ENCODE measurements around the gene CLTA.
"Not testable (repeated sequence)": the region's sequence is repeated elsewhere in the genome, so short reads cannot be mapped to it uniquely, and the experiment has no call there.

CLTA gene

DNA sequence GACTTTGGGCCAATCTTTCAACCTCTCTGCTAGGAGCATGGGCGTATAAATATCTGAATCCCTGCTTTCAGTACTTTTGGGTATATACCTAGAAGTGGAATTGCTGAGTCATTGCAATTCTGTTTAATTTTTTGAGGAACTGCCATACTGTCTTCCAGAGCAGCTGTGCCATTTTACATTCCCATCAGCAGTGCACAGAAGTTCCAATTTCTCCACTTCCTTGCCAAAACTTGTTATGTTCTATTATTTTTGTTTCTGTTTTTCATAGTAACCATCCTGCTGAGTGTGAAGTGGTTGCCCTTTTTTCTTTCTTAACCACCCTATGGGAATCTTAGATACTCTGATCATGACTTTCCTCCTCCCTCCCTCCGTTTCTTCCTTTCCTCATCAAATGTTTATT, 32.6 kb upstream of the CLTA start:
- DNase-seq (ENCODE audit: low spot score) = no peak

DNA sequence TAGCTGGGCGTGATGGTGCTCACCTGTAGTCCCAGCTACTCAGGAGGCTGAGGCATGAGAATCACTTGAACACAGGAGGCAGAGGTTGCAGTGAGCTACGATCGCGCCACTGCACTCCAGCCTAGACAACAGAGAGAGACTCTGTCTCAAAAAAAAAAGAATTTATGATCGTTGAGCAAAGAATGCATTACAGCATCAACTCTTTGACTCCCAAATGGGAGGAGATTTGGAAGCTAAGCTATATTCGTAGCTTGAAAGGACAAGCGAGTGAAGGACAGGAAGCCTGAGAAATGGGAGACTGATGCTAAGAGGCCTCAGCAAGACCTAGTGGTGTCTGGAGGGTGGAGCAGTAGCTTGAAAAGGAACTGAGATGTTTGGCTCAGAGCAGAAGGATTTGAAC, 31.8 kb upstream of the CLTA start:
- no peak for DNase-seq (ENCODE audit: low spot score)

DNA sequence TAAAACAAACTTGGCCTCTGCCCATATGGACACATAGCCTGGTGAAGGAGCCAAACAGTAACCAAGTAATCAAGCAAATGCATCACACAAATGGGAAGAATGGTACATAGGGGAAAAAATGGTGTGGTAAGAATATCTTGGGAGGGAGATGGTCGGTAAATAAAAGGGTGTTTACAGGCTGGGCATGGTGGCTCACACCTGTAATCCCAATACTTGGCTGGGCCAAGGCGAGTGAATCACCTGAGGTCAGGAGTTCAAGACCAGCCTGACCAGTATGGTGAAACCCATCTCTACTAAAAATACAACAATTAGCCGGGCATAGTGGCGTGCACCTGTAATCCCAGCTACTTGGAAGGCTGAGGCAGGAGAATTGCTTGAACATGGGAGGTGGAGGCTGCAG, 31.2 kb upstream of the CLTA start:
- not testable (repeated sequence) for DNase-seq (ENCODE audit: low spot score)

DNA sequence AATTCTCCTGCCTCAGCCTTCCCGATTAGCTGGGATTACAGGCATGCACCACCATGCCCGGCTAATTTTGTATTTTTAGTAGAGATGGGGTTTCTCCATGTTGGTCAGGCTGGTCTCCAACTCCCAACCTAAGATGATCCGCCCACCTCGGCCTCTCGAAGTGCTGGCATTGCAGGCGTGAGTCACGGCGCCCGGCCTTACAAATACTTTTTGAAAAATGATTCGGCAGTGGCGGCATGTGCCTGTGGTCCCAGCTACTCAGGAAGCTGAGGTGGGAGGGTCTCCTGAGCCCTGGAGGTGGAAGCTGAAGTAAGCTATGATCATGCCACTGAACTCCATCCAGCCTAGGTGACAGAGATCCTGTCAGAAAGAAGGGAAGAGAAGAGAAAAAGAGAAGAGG, 30.6 kb upstream of the CLTA start:
- DNase-seq (ENCODE audit: low spot score) = not testable (repeated sequence)

DNA sequence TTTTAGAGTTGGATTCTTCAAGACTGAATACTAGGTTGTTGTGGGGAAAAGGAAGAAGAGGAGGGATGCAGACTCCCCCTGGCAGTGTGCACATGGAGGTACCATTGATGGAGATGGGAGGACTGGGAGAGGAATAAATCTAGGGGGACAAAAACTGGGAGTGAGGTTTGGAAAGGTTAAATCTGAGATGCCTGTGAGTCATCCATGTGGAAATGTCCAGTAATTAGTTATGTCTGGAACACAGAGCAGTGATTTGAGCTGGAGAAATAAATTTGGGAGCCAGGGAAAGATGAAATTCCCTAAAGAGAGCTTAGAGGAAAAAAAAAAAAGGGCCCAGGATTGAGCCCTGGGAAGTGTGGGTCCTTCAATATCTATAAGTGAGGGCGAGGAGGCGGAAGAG, 29.5 kb upstream of the CLTA start:
- no peak for DNase-seq (ENCODE audit: low spot score)

DNA sequence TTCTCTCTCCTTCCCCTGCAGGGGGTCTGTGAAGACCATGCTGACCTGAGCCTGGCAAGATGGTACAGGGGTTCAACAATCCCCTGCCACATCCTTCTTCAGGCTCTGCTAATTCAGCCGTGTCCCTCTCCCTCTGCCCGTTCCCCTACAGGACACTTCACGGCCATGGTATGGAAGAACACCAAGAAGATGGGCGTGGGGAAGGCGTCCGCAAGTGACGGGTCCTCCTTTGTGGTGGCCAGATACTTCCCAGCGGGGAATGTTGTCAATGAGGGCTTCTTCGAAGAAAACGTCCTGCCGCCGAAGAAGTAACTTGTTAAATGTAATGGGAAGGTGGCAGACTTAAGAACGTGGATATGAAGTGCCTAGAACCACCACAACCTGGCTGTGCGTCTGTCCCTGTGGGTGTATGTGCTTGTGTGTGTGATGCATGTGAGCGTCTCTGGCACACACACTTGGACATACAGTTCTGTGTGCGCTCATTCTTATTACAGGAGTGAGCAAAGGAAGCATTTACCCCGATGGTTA, 28.4 kb upstream of the CLTA start:
- DNase-seq (ENCODE audit: low spot score) = no peak

DNA sequence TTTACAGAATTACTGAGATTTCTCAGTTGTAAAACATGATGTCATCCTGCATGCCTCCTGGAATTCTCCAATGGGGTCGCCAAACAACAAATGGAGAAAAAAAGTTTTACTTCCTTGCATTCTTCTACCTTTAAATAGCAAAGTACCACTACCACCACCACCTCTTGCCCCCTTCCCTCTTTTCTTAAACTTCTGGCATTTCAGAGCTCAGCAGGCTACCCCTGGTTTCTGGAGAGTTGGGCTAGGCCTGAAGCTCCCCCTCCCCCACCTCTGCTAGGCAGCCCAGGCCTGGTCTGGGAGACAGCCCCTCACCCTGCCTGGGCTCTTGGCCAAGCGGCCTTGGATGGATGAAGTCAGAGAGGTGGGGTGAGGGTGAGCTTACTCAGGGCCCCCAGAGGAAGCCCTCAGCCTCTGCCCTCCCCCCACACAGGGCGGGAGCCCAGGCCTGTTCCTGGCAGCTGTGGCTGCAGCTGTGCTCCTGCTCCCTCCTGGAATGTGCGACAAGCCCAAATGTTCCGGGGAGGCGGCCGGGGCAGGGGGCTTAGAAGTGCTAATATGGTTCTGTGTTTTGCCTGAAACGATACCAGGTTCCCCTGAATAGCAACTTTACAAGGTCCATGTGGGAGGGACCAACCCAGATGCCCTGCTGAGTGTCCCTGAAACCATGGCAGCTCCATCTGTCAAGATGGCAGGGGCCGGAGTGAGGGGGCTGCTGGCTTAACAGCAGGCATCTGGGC, 27.5 kb upstream of the CLTA start:
- DNase-seq (ENCODE audit: low spot score) = no peak

DNA sequence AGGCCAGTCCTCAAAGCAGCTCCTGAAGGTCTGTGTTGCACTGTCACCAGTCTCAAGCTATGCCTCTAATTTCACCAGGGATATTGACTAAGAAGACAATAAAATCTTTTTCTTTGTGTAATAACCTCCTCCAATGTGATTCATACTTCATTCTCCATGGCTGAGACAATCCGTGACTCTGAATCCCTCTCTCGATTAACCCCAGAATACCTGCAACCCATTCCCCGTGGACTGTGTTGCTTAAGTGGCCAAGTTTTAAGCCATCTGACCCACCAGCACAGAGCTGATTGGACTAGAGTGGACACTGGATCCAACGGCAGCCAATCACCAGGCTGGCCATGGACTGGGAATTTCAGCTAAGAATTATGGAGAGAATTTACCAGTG, 26.9 kb upstream of the CLTA start:
- no peak for DNase-seq (ENCODE audit: low spot score)

DNA sequence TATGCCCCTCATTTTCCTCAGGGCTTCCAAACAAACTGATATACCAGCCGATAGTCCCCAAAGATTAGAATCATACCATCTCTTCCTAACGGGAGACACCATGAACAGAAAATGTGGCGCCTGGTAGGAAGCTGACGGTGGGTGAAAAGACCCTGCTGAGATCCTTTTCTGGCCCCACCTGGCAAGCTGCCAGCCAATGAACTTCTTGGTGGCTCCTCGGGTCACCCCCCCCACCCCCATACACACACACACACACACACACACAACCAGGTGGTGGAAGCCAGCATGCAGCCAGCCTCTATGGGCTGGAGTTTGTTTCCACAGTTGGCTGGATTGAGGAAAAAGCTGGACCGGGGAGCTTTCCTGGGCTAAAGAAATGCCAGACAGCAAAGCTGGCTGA, 26.3 kb upstream of the CLTA start:
- no peak for DNase-seq (ENCODE audit: low spot score)

DNA sequence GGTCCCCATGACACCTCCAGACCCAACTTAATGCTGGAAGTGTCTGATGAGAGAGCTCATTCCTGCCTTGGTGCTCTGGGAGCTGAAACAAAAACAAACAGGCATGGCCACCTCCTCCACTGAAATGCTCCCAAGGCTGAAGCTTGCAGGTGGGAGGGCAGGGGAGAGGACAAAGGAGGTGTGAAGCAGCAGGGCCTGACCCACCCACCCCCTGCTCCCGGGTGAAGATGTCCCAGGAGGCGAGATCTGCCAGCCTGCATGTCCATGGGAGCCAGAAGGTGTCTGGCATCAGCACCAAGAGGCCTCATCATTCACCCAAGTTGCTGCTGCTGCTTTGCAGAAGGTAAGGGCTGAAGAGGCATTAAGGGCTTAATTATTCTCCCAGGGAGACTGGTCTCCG, 25.7 kb upstream of the CLTA start:
- no peak for DNase-seq (ENCODE audit: low spot score)

DNA sequence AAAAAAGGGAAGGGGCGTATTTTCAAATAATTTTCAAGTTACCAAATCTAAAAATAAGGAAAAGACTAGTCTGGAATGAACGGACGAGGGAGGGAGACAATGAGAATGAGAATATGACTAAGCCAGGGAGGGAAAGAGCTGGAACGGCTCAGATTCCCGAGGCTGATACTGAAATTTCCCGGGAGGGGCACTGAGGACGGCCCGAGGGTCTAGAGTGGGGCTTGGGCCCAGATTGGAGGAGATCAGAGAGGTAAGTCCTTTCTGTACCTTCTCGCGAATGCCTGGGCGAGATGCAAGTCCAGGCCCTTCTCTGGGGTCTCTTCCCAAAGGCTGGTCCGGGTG, 24.9 kb upstream of the CLTA start:
- no peak for DNase-seq (ENCODE audit: low spot score)

DNA sequence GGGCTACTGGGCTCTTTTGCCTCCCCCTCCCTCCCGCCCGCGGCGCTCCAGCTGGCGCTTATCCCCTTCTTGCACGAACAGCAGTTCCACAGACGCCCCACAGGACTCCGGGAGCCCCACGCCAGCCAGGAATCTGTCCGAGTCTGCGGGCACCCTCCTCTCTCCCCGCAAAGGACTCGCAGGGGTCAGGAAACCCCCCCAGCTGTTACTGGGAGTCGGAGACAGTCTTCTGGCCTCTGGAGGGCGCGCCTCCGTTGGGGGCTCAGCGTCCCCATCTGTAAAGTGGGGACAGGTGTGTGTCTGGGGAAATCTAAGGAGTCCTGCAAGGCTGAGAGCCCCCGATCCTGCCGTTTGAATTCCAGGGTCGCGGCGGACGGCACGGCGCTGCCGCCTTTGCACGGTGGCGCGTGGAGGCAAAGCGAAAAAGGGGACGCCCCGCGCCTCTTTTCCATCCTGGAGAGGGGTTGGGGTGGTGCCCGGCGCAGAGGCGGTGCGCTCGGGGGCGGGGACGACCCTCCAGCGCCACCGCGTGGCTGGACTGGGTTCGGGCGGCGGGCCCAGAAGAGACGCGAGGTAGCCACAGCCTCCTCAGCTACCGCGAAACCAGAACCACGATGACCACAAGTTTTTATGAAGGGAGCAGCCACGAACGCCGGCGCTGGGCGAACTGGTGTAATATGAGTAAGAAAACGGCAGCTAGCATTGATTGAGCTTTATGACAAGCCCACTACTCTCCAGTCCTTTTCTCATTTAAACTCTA, 24.4 kb upstream of the CLTA start:
- peak; percentile 84 for DNase-seq (ENCODE audit: low spot score)

DNA sequence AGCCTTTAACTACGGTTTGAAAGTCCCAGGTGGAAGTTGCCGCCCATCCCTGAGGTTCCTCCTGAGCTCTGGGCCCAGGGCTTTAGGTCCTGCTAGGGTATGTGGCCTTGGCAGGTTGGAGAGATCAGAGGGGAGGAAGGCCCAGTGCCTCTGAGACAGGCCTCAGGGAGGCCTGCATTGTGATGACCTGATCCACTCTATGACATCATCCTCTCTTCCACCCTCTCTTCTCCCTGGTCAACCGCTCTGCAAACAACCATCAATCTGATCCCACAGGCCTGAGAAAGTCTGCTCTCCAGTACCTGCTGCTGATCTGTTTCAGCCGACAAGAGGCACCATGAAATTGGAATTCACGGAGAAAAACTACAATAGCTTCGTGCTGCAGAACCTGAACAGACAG, 21.6 kb upstream of the CLTA start, which contains the start of gene CCIN:
TSS of gene CCIN (plus strand) at position 223 of the 400 bp plus-strand sequence. CDS start at position 338, 115 bp downstream.
- DNase-seq (ENCODE audit: low spot score) = no peak

DNA sequence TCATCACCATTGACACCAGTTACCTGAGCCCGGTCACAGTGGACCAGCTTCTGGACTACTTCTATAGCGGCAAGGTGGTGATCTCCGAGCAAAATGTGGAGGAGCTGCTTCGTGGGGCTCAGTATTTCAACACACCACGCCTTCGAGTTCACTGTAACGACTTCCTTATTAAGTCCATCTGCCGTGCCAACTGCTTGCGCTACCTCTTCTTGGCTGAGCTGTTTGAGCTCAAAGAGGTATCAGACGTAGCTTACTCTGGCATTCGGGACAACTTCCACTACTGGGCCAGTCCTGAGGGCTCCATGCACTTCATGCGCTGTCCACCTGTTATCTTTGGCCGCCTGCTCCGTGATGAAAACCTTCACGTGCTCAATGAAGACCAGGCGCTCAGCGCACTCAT, 21.0 kb upstream of the CLTA start:
- DNase-seq (ENCODE audit: low spot score) = no peak

DNA sequence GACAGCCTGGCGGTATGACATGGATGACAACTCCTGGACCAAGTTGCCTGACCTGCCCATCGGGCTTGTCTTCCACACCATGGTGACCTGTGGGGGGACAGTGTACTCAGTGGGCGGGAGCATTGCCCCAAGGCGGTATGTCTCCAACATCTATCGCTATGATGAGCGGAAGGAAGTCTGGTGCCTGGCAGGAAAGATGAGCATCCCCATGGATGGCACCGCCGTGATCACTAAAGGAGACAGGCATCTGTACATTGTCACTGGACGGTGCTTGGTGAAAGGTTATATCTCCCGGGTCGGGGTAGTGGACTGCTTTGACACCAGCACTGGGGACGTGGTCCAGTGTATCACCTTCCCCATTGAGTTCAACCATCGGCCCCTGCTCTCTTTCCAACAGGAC, 20.2 kb upstream of the CLTA start:
- DNase-seq (ENCODE audit: low spot score) = no peak

DNA sequence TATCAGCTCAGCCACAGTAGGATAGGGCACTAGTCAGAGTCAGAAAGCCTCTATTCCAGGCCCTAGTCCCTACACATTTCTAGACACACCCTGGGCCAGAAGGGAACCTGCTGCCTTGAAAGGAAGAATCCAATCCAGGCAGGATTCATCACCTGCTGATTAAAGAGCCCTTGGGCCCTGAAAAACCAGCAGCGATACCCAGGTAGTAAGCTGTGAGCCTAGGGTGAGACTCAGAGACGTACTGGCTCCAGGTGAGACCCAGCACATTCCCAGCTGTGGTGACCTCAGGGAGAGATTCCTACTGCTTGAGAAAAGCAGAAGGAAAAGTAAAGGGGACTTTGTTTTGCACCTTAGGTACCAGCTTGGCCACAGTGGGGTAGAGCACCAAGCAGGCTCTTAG, 16.9 kb upstream of the CLTA start:
- DNase-seq (ENCODE audit: low spot score) = no peak

DNA sequence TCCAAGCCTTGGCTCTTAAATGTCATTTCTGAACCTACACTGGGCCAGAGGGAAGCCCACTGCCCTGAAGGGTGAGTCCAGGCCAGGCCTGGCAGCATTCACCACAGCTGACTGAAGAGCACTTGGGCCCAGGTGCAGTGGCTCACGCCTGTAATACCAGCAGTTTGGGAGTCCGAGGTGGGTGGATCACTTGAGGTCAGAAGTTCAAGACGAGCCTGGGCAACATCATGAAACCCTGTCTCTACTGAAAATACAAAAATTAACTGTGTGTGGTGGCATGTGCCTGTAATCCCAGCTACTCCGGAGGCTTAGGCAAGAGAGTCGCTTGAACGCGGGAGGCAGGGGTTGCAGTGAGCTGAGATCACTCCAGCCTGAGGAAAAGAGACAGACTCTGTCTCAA, 16.4 kb upstream of the CLTA start:
- no peak for DNase-seq (ENCODE audit: low spot score)

DNA sequence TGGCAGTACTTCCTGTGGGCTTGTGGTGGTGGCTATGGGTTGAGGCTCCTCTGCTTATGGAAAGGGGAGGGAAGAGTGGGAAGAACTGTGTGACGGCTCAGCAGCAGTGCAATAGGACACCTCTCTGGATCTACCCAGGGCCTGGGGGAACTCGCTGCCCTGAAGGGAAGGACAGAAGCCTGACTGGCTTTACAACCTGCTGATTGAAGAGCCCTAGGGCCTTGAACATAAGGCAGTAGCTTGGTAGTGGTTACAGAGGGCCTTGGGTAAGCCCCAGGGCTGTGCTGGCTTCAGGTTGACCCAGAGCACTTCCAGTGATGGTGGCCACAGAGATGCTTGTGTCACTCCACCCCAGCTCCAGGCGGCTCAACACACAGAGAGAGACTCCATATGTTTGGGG, 16.0 kb upstream of the CLTA start:
- no peak for DNase-seq (ENCODE audit: low spot score)

DNA sequence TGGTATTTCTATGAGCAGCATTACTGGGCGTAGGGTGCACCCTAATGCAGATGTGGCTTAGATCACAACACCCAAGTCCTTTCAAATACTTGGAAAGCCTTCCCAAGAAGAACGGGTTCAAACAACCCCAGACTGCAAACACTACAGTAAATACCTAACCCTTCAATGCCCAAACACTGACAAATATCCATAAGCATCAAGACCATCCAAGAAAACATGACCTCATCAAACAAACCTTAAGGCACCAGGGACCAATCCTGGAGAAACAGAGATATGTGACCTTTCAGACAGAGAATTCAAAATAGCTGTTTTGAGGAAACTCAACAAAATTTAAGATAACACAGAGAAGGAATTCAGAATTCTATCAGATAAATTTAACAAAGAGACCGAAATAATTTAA, 15.5 kb upstream of the CLTA start:
- DNase-seq (ENCODE audit: low spot score) = not testable (repeated sequence)

DNA sequence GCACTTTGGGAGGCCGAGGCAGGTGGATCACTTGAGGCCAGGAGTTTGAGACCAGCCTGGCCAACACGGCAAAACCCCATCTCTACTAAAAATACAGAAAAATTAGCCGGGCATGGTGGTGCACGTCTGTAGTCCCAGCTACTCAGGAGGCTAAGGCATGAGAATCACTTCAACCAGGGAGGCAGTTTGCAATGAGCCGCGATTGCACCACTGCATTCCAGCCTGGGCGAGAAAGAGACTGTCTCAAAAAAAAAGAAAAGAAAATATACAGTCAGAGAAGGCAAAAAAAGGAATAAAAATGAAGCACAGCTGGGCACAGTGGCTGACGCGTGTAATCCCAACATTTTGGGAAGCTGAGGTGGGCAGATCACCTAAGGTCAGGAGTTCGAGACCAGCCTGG, 14.2 kb upstream of the CLTA start:
- DNase-seq (ENCODE audit: low spot score) = not testable (repeated sequence)

DNA sequence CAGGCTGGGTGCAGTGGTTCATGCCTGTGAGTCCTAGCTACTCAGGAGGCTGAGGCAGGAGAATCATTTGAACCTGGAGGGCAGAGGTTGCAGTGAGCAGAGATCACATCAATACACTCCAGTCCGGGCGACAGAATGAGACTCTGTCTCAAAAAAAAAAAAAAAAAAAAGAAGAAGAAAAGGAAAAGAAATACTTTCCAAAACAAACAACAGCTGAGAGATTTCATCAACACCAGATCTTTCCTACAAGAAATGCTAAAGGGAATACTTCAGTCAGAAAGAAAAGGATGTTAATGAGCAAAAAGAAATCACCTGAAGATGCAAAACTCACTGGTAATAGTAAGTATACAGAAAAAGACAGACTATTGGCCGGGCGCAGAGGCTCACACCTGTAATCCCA, 13.2 kb upstream of the CLTA start:
- DNase-seq (ENCODE audit: low spot score) = no peak

DNA sequence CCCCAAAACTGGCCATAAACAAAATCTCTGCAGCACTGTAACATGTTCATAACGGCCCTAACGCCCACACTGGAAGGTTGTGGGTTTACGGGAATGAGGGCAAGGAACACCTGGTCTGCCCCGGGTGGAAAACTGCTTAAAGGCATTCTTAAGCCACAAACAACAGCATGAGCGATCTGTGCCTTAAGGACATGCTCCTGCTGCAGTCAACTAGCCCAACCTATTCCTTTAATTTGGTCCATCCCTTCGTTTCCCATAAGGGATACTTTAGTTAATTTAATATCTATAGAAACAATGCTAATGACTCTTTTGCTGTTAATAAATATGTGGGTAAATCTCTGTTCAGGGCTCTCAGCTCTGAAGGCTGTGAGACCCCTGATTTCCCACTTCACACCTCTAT, 10.5 kb upstream of the CLTA start:
- not testable (repeated sequence) for DNase-seq (ENCODE audit: low spot score)

DNA sequence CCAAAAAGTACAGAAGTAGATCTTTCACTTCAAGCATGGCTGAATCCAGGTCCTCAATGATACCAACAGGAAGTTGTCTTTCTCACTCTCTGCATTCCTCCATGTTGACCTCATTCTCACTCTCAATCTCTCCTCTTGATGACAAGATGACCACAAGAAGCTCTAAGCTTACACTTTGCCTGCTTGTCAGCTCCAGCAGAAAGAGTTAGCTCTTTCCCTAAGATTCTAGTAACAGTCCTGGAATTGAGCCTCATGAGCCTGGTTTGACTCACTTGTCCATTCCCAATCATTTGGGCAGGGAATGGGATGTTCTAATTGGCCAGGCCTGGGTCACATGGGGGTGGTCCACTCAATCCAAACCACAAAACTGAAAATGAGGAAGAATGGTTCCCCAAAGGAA, 3.3 kb upstream of the CLTA start:
- no peak for DNase-seq (ENCODE audit: low spot score)

DNA sequence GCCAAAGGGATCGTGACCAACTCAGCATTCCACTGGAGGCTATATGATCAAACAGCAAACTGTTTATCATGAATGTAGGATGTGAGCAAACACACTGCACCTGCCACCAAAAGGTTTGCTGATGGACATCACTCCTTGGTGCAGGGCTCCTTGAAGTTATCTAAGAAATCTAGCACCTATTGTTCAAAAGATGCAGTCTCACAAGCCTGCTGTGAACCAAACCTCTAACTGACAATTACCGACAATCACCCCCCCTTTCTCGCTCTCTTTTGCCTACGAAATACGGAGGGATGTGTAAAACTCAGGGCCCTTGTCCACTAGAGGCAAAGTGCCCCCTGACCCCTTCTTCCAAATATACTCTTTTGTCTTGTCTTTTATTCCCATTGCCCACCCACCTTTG, 2.5 kb upstream of the CLTA start:
- DNase-seq (ENCODE audit: low spot score) = no peak
